Panc1 (cell line): ENCODE results near the gene ATRN. TPM values are rescaled to one million over a fixed set of nuclear protein-coding genes. Genes with fewer than 3 reads are reported as not detected.

Source experiments
- ATAC-seq: fragments of 200-7000 bp; cut with Tn5 transposase; 2 replicates; pipeline ENCODE4 v1.9.1; 2020; ENCODE audit warnings: mild to moderate bottlenecking, moderate library complexity
- BruUV-seq: library from RNA; stranded (reverse); fragments of 400-500 nt; replicated peaks from 2 replicates; lab custom pipeline; 2021; lab: Mats Ljungman, UMichigan
- CTCF ChIA-PET: fragments of 300-600 bp; sonication (Branson Sonifier 250); formaldehyde crosslinking; loops from one replicate; lab custom pipeline; 2022; ENCODE audit warnings: antibody characterized with exemption; lab: Charles Lee
- POLR2A ChIA-PET: fragments of 300-600 bp; sonication (Branson Sonifier 250); formaldehyde crosslinking; loops from one replicate; lab custom pipeline; 2022; ENCODE audit warnings: antibody characterized with exemption; lab: Charles Lee
- DNase-seq: peaks from one replicate; pipeline ENCODE4 v3.0.0-alpha.2; 2010; ENCODE audit warnings: low read depth, low spot score
- H3K27ac ChIP-seq: 2 replicates; pipeline ENCODE4 v1.5.1; 2011; ENCODE audit warnings: mild to moderate bottlenecking, low read length, inconsistent platforms
- H3K27me3 ChIP-seq: fragments of 200-500 bp; sonication (Bioruptor generic); 2 replicates; pipeline ENCODE4 v1.6.0; 2014; ENCODE audit warnings: low read length, inconsistent platforms; ENCODE audit not compliant: control insufficient read depth, insufficient read depth
- H3K36me3 ChIP-seq: fragments of 200-500 bp; sonication (Bioruptor generic); 2 replicates; pipeline ENCODE4 v1.5.1; 2014; ENCODE audit warnings: inconsistent platforms, mild to moderate bottlenecking, low read length, moderate library complexity; ENCODE audit not compliant: control insufficient read depth, insufficient read depth
- H3K4me1 ChIP-seq: 2 replicates; pipeline ENCODE4 v1.5.1; 2011; ENCODE audit warnings: inconsistent platforms, mild to moderate bottlenecking, low read length, moderate library complexity; ENCODE audit not compliant: control insufficient read depth, insufficient read depth
- H3K4me3 ChIP-seq, 2 experiments: 2 replicates each; pipeline ENCODE4 v1.5.1; 2011 to 2012; ENCODE audit warnings: low read depth in 2 of 2, low read length in 2 of 2, mild to moderate bottlenecking in 2 of 2, inconsistent platforms in 1 of 2, moderate library complexity in 1 of 2
- H3K9me3 ChIP-seq: fragments of 200-500 bp; sonication (Bioruptor generic); 2 replicates; pipeline ENCODE4 v1.5.1; 2014; ENCODE audit warnings: low read depth, mild to moderate bottlenecking, inconsistent platforms, low read length, moderate library complexity; ENCODE audit not compliant: control insufficient read depth, insufficient read depth
- CTCF ChIP-seq: fragments of 450-650 bp; IDR thresholded peaks from 2 replicates; pipeline ENCODE4 v1.5.1; 2017; ENCODE audit warnings: mild to moderate bottlenecking
- POLR2AphosphoS5 ChIP-seq: IDR thresholded peaks from 2 replicates; pipeline ENCODE4 v1.6.1; 2012; ENCODE audit warnings: mild to moderate bottlenecking, low read depth, low read length, moderate library complexity
- REST ChIP-seq, 2 experiments: IDR thresholded peaks; 2 replicates each; pipeline ENCODE4 v1.6.1; 2011 to 2012; ENCODE audit warnings: low read depth in 2 of 2, control low read depth in 1 of 2, low read length in 1 of 2, mild to moderate bottlenecking in 1 of 2, moderate library complexity in 1 of 2; ENCODE audit not compliant: insufficient read depth in 1 of 2
- SIN3A ChIP-seq: IDR thresholded peaks from 2 replicates; pipeline ENCODE4 v1.6.1; 2012; ENCODE audit warnings: low read depth, mild to moderate bottlenecking, low read length, moderate library complexity, borderline replicate concordance; ENCODE audit not compliant: insufficient read depth
- TCF7L2 ChIP-seq: IDR thresholded peaks from 2 replicates; pipeline ENCODE4 v1.6.1; 2011; ENCODE audit warnings: mild to moderate bottlenecking, low read depth, low read length, inconsistent platforms
- in situ Hi-C: cut with HindIII; loops from 2 replicates; pipeline ENCODE4 v1.10.0; 2016; ENCODE audit warnings: low sequenced_read_pairs, low pct_unique_long_range_greater_than_20kb
- intact Hi-C: fragments of 100-400 bp; cut with micrococcal nuclease; formaldehyde crosslinking; loops from one replicate; pipeline ENCODE4 v1.10.0; 2022; ENCODE audit not compliant: unreplicated experiment
- total RNA-seq: library from RNA; stranded (reverse); gene quantifications from one replicate; pipeline ENCODE4 v1.2.1, GENCODE V29; 2021; ENCODE audit not compliant: unreplicated experiment

Gene ATRN
- total RNA-seq, 1 experiment from 2014 or later, result 33.8 TPM

- H3K4me3 ChIP-seq, result no peak overlapping the region
Measured at GRCh38 chr20:3545401-3545925, 74.6 kb downstream of the ATRN start.

GRCh38 chr20:3547906-3548305, 77.1 kb downstream of the ATRN start:
- Histone ChIP-seq H3K4me1 (no peaks in the 10 kb centered on the region), H3K9me3 (no peaks in the 10 kb centered on the region), H3K4me3 (no peak overlapping the region), H3K36me3 (peaks cover 4% of the 10 kb centered on the region), H3K27me3 (no peaks in the 10 kb centered on the region), H3K27ac (no peak overlapping the region)
- CTCF ChIA-PET, result no interaction called here
- DNase-seq (no peak), ATAC-seq (no peak)
- POLR2A ChIA-PET, result no interaction called here
- intact Hi-C loops, result no loop called here
- TF ChIP-seq REST (IDR thresholded peaks at IDR 0.05; ENCODE audit: insufficient read depth in 1 of 2, low read depth in 2 of 2, low read length in 1 of 2), result no peak
- TF ChIP-seq TCF7L2, result no peak
- no peak for TF ChIP-seq POLR2AphosphoS5
- TF ChIP-seq CTCF, result no peak
- TF ChIP-seq SIN3A, result no peak
- in situ Hi-C loops, result no loop called here
- BruUV-seq, result no TSS peak

More at GRCh38 chr20:3545401-3545925, 74.6 kb downstream of the ATRN start:
- ChIA-PET CTCF (no interaction called here), POLR2A (interaction anchor here (0.6 kb wide), 1 partner anchor 10 kb away, joined by 5 read pairs; no protein-coding TSS in a partner anchor)
- BruUV-seq, result no TSS peak
- in situ Hi-C loops (no loop called here), intact Hi-C loops (no loop called here)
- H3K9me3 ChIP-seq, result no peaks in the 10 kb centered on the region
- no peaks in the 10 kb centered on the region for H3K27me3 ChIP-seq
- H3K4me1 ChIP-seq, result no peaks in the 10 kb centered on the region
- no peak overlapping the region for H3K27ac ChIP-seq
- TF ChIP-seq CTCF (no peak), REST (IDR thresholded peaks at IDR 0.05; ENCODE audit: insufficient read depth in 1 of 2, low read depth in 2 of 2, low read length in 1 of 2) (no peak), SIN3A (no peak), TCF7L2 (no peak), POLR2AphosphoS5 (no peak)
- H3K36me3 ChIP-seq, result peaks cover 4% of the 10 kb centered on the region
- DNase-seq (no peak), ATAC-seq (no peak)
